ENCODE results near the gene PPM1H. TPM values are rescaled to one million over a fixed set of nuclear protein-coding genes. Genes with fewer than 3 reads are reported as not detected.

Gene PPM1H
- total RNA-seq, 1 donor from 2014 or later: 31.0 TPM

DNA sequence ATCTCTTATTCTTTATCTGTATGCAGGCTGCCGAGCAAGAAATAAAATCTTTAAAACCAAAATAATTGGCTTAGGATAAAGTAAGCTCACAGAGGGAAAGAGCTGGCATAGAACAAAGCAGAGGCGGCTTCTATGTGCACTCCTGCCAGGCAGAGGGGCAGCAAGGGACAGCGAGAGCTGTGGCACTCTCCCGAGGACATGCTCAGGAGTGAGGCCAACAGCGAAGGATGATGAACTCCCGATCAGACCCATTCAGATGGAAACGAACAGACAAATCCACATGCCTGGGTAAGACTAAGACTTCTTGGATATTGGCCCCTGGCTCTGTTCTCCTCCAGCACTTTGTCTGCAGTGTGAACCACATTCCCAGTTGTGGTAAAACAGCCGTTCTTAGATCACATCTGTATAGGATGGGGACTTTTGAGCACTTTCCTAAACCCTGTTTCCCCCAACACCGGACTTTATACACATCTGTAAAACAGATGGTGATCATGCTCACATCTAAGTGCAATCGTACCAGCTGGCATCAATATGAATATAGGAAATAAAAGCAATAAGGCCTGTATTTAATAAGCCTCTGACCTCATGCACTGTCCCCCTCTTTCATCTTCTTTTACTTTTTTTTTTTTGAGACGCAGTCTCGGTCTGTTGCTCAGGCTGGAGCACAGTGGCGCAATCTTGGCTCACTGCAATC lies 134.1 kb downstream of the PPM1H start:
- Mint-ChIP-seq H3K4me1 (ENCODE audit: unreplicated experiment) (peaks cover 22% of the 10 kb centered on the region), H3K36me3 (peaks cover 8% of the 10 kb centered on the region), H3K27me3 (no peaks in the 10 kb centered on the region), H3K9me3 (no peaks in the 10 kb centered on the region), H3K4me3 (no peak overlapping the region), H3K27ac (no peak overlapping the region)
- TF ChIP-seq, protein P1, sequence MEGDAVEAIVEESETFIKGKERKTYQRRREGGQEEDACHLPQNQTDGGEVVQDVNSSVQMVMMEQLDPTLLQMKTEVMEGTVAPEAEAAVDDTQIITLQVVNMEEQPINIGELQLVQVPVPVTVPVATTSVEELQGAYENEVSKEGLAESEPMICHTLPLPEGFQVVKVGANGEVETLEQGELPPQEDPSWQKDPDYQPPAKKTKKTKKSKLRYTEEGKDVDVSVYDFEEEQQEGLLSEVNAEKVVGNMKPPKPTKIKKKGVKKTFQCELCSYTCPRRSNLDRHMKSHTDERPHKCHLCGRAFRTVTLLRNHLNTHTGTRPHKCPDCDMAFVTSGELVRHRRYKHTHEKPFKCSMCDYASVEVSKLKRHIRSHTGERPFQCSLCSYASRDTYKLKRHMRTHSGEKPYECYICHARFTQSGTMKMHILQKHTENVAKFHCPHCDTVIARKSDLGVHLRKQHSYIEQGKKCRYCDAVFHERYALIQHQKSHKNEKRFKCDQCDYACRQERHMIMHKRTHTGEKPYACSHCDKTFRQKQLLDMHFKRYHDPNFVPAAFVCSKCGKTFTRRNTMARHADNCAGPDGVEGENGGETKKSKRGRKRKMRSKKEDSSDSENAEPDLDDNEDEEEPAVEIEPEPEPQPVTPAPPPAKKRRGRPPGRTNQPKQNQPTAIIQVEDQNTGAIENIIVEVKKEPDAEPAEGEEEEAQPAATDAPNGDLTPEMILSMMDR (conservative IDR thresholded peaks at IDR 0.05): no peak
- no peak for DNase-seq (ENCODE audit: extremely low spot score, unreplicated experiment)

DNA sequence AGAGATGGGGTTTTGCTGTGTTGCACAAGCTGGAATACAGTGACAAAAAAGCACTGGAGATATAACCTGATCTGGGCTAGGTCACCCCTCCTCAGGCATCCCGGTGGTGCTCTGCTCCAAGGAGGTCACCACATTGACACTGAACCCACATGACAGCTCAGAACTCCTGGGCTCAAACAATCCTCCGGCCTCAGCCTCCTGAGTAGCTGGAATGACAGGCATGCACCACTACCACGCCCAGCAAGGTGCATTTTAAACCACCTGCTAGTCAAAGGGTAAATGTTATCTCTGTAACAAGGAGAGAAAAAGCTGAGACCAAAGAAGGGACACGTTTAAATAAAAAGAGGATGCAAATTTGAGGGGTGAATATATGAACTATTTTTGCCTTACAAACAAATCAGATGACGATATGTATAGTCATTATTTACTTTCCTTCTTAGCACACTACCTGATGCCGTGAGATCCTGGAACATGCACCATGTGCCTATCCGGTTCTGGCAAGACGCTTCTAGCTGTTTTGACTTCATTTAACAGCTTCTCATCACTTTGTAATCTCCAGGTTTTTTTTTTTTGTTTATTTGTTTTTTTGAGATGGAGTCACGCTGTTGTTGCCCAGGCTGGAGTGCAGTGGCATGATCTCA lies 135.1 kb downstream of the PPM1H start:
- H3K4me3 Mint-ChIP-seq: no peak overlapping the region
- no peak for DNase-seq (ENCODE audit: extremely low spot score, unreplicated experiment)
- H3K9me3 Mint-ChIP-seq: no peaks in the 10 kb centered on the region
- peaks cover 8% of the 10 kb centered on the region for H3K36me3 Mint-ChIP-seq
- TF ChIP-seq, protein P1 (conservative IDR thresholded peaks at IDR 0.05): no peak
- peaks cover 22% of the 10 kb centered on the region for H3K4me1 Mint-ChIP-seq (ENCODE audit: unreplicated experiment)
- no peaks in the 10 kb centered on the region for H3K27me3 Mint-ChIP-seq
- peak overlapping the region; percentile 72 for H3K27ac Mint-ChIP-seq

DNA sequence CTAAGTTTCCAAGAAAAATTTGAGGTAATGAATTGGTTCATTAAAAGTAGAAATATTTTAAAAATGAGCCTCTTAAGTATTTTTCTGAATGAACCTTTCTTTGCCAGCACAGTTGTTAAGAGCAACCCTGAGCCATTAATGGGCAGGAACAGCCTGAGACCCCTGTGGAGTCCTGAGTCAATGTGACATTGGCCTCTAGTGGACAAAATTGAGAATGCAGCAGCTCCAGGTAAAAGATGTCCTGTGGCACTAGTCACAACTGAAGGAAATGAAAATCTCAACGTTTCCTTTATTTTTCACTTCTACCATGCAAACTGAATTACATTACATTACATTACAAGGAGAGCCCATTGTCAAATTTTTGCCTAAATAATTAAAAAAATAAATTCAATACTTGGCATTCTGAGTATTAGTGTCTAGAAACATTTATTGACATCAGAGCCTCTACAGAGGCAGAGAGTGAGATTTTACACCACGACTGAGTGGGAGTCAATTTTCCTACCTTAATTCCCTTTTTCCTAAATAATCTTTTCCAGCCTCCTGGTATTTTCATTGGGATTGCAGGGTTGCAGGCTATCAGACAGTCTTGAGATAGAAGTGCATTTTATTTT lies 135.7 kb downstream of the PPM1H start:
- TF ChIP-seq, protein P1 (conservative IDR thresholded peaks at IDR 0.05): peak; percentile 97
- Mint-ChIP-seq H3K27ac (peak overlapping the region; percentile 53), H3K4me3 (no peak overlapping the region), H3K27me3 (no peaks in the 10 kb centered on the region), H3K4me1 (ENCODE audit: unreplicated experiment) (peaks cover 26% of the 10 kb centered on the region), H3K9me3 (no peaks in the 10 kb centered on the region), H3K36me3 (peaks cover 8% of the 10 kb centered on the region)
- no peak for DNase-seq (ENCODE audit: extremely low spot score, unreplicated experiment)

DNA sequence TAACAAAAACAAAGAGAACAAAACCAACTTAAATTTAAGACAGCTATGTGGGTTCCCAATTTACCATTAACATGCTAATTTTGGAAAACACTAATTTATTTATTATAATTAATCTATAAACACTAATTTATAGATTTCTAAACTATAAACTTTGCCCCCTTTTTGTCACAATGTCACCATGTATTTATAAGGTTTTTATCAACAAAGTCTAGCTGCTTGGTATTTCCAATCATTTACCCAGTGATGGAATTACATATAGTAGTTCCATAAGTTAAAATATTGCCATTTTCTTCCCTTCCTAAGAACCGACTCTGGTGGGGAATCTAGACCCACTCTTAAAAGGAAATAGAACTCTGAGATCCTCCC lies 140.7 kb downstream of the PPM1H start:
- Mint-ChIP-seq H3K4me3 (no peak overlapping the region), H3K27me3 (no peaks in the 10 kb centered on the region), H3K36me3 (peaks cover 5% of the 10 kb centered on the region), H3K4me1 (ENCODE audit: unreplicated experiment) (peaks cover 30% of the 10 kb centered on the region), H3K9me3 (no peaks in the 10 kb centered on the region), H3K27ac (peak overlapping the region; percentile 52)
- TF ChIP-seq, protein P1 (conservative IDR thresholded peaks at IDR 0.05): peak; percentile 10
- DNase-seq (ENCODE audit: extremely low spot score, unreplicated experiment): no peak

DNA sequence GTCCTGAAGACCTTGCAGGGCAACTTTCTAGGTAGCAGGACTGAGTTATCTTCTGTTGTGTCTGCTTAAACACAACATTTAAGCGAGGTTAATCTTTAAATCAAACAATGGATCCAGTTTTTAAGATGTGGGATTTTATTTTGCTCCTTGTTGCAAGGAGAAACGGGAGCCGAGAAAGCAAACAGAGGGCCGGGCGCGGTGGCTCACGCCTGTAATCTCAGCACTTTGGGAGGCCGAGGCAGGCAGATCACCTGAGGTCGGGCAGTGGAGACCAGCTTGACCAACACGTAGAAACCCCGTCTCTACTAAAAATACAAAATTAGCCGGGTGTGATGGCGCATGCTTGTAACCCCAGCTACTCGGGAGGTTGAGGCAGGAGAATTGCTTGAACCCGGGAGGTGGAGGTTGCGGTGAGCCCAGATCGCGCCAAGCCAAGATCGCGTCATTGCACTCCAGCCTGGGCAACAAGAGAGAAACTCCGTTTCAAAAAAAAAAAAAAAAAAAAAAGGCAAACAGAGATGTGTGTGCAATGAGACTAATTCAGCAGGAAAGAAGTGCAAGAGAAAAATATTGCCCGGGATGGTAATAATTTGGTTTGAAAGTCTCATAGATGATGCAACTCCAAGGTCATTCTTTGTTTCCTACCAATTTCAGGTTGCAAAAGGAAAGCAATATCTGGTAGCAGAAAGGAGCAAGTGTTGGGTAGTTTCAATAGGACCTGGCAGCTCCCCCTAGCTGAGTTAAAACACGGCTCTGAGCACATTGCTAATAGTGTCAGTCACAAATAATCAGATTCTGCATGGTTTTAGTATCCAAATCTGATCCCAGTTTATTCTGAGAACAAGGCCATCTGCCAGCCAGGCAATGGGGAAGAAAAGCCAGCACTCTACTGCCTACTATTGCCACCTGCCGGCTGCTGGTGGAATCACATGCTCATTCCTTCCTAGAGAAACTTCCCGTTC lies 141.4 kb downstream of the PPM1H start:
- no peaks in the 10 kb centered on the region for H3K27me3 Mint-ChIP-seq
- no peaks in the 10 kb centered on the region for H3K9me3 Mint-ChIP-seq
- TF ChIP-seq, protein P1 (conservative IDR thresholded peaks at IDR 0.05): peak; percentile 99
- H3K36me3 Mint-ChIP-seq: peaks cover 3% of the 10 kb centered on the region
- peak overlapping the region; percentile 39 for H3K4me3 Mint-ChIP-seq
- H3K4me1 Mint-ChIP-seq (ENCODE audit: unreplicated experiment): peaks cover 28% of the 10 kb centered on the region
- H3K27ac Mint-ChIP-seq: peak overlapping the region; percentile 75
- peak; percentile 84 for DNase-seq (ENCODE audit: extremely low spot score, unreplicated experiment)
